Activated CD8-positive, alpha-beta memory T cell treated with anti-CD3 and anti-CD28 coated beads, Interleukin-2, amount 50 U/mL, for 48 hours (primary cell): ENCODE data around the gene SOX4.

Experiments used
- DNase-seq: peaks from one replicate; pipeline ENCODE4 v3.0.0-alpha.2; 2020

SOX4 gene

DNA sequence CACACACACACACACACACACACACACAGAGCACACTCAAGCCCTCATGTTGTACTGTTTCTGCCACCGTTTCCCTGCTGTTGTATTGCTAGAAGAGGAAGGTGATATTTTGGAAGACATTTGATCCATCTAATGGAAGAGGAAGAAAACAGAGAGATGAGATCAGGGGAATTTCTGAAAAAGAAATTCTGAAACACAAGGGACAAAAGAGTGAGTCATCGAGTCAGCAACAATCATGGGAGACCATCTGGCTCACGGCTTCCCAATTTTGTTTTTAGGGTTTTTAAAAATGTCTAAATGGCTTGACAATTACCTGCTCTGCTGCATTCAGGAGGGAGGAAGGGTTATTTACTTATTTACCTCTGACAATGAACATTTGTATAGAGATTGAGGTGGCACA is 22.0 kb downstream of the SOX4 start:
- no peak for DNase-seq

DNA sequence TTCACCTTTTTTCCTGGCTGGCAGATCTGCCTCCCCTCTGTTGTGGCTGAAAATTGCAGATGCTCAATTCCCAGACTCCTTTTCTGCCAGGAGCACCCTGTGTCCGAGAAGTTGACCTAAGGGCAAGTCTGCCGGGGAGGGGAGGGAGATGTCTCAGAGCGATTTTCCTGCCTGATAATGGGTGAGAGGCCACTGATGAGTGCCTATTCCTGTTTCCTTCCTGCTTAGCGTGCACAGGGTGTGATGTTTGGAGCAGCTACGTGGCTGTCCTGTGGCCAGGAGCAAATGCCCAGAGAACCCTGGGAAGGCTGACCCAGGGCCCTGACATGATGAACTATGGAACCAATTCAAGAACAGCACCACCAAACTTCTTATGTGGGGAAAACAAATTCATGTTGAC is 22.5 kb downstream of the SOX4 start:
- no peak for DNase-seq

DNA sequence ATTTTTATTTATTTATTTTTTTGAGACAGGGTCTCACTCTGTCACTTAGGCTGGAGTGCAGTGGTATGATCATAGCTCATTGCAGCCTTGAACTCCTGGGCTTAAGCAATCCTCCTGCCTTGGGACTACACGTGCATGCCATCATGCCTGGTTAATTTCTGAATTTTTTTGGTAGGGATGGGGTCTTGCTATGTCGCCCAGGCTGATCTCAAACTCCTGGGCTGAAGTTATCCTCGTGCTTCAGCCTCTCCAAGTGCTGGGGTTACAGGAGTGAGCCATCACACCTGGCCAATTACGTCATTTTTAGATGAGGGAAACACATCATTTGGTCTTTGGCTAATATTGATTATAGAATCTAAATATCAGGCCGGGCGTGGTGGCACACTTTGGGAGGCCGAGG is 32.1 kb downstream of the SOX4 start:
- DNase-seq: no peak

DNA sequence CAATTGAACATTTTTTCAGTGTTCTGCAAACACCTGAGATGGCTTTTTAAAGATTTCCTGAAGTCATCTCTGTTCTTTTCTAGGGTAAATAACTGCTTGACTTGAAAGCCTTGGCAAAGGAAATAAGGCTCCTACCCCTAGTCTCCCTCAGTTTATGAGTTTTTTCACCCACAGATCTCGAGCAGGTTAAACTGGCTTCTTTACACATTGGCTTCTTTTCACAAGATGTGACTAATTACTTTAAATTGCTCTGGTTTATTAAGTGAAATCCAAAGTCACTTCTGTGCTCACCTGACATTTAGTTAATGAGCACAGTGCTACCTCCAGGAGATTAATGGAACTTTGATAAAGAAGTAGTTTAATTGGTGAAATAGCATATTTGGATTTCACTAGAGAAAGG is 33.2 kb downstream of the SOX4 start:
- DNase-seq: no peak

DNA sequence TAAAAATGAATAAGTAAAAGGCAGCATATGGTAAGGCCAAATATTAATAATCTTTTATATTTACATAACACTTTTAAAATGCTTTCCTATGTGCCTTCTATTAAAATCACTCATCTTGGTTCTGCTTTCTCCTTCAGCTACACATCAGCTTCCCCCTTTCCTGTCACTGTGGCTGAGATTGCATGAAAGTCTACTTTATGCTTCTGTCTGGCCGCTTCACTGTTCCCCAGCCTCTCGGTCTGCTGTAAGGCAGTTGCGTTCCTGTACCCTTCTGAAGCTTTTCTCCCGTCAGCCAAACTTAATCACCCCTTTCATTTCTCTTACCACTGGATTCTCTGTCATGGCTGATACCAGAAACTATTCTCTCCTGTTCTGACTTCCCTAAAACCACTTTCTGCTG is 34.6 kb downstream of the SOX4 start:
- no peak for DNase-seq

DNA sequence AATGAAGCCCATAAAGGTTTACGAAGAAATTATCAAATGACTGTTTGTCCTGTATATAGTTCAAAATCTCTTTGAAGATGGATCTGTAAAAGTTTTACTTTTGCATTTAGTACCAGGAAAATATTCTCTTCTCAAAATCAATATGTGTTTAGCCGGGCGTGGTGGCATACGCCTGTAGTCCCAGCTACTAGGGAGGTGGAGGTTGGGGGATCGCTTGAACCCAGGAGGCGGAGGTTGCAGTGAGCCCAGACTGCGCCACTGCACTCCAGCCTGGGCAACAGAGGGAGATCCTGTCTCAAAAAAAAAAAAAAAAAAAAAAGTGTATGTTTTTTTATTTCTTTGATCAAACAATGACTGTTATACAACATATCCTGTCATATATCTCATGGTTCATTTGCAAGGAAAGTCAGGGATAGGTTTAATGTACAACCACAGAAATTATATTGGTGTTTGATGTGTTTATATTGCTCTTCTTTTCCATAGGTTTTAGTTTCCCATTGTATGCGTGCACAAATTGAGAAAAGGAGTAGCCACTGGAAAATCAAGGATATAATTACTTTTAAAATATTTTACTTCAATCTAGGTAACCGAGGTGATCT is 40.1 kb downstream of the SOX4 start:
- no peak for DNase-seq

DNA sequence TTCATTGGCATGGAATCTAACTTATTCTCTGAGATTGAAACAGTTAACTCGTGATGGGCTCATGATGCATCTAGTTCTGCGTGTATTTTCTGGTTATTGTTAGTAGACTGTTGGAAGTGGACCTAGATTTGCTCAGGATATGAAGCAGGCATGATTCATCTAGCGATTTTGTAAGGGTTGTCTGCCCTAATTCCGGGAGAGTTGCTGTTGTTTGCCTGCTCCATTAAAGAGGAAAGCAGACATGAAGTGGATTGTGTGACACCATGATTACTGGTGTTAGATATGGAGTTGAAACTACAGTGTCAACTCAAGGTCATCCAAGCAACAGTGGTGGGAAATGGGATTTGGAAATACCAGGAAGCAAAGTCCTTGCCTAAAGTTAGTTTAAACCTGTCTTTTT is 41.0 kb downstream of the SOX4 start:
- no peak for DNase-seq

DNA sequence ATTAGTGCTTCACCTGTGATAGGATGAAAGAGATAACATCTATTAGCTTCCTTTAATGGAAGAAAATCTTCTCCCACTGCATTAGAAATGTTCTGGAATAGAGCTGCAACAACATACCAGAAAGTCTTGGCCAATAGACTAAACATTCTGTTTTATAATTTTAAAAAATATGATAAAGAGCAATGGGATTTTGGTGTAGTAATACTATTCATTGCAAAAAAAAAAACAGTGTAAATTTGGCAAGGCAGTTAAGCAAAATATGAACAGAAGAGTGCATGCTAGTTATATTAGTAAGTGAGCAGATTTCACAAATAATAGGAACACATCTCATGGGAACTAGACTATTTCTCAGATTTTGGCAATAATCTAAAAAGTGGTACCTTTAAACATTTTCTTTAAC is 43.3 kb downstream of the SOX4 start:
- DNase-seq: no peak

DNA sequence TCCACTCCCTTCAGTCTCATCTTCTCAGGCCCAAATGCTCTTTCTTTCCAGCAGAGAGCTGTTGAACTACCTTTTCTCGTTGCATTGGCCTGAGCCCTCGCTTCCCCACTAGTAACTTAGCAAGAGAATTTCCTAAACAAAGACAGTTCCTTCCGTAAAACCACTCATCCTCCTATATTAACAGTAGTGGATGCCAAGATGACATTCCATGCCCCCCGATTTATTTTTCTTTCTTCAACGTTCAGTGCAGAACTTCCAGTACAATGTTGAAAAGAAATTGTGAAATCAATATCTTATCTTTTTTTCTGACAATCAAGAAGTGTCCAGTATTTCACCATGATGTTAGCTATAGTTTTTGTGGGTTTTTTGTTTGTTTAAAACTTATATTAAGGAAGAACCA is 45.8 kb downstream of the SOX4 start:
- DNase-seq: no peak
